GM18508 (cell line): ENCODE results near the gene TK2.

Experiments
- ATAC-seq: cut with Tn5 transposase; IDR thresholded peaks from one replicate; pipeline ENCODE4 v1.9.1; 2021; ENCODE audit warnings: moderate number of reproducible peaks; ENCODE audit not compliant: insufficient read depth, unreplicated experiment

The TK2 gene

GRCh38 chr16:66486773-66487579 is 62.9 kb downstream of the TK2 start:
- ATAC-seq, result no peak

DNA sequence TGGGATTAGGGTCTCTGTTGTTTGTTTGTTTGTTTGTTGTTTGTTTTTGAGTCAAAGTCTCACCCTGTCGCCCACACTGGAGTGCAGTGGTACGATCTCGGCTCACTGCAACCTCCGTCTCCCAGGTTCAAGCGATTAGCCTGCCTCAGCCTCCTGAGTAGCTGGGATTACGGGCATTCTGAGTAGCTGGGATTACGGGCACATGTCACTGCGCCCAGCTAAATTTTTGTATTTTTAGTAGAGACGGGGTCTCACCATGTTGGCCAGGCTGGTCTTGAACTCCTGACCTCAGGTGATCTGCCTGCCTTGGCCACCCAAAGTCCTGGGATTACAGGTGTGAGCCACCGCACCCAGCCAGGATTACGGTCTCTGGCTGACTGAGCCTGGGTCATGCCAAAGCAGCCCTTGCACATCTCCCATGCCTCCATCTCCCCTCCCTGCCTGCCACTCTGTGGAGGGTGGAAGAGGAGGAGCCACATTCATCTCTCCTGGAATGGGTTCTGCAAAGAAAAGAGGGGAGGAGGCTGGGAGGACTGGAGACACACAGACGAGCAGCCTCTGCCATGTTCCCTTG is 63.6 kb downstream of the TK2 start:
- no peak for ATAC-seq

GRCh38 chr16:66485376-66485775 is 64.5 kb downstream of the TK2 start:
- no peak for ATAC-seq

DNA sequence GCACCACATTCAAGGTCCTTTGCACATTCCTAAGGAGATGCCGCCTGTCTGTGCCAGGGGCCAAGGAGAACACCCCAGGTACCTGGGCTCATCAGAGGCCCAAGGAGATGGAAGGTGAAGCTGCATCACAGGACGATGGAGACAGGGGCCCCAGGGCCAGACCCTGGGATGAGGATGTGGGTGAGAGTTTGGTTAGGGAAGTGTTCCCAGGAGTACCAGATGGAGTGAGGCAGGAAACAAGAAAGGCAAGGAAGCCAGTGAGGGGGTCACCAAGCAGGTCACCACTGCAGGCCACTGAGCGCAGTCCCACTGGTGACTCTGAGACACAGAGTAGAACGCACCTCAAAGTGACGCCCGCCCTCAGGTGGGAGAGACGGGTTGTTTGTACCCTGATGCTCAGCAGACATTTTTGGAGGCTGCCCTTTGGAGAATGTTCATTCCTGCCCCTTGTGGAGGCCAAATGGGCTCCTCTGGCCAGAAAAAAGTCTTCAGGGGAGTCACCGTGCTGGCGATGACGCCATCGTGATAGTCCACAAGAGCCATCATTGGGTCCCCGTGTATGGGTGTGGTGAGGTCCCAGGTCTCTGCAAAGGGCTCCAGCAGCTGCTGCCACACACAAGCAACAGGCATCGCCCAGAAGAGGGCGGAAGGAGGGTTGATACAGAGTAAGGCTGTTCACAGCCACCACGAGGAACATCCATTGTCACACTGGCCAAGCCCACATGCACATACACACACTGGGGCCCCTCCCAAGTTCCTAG is 65.3 kb downstream of the TK2 start:
- ATAC-seq, result no peak

DNA sequence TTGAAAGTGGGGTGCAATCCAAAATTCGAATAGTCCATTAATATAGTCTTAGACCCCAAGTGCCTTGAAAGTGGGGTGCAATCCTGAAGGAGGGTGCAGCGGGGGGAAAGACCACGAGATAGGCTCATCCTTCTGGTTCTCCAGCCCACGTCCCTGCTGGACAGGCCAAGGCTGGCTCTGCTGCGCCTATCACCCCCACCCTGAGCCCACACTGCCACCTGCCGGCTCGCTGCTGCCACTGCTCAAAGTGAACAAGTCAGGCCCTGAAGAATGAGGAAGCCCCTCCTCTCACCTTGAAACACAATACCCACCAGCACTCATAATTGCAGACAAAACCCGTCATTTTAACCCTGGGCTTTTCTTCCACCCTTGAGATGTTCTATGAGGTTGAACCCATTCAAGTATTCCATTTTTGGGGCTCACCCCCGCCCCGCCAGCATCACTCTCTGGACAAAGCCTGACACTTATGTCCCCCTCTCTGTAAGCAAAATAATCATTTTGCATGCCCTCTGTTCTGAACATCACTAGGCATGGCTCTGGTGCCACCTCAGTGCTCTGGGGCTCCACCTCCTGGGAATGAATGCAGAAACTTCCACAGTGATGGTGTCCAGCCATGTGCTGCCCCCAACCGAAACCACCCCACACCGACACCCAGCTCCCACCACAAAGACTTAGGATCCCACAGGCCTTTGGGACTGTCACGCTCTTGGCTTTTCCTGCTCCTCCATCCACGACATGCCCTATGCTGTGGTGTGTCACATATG is 66.1 kb downstream of the TK2 start:
- ATAC-seq, result peak; percentile 59

- ATAC-seq, result no peak
Observed at GRCh38 chr16:66481943-66482390, 68.0 kb downstream of the TK2 start.

GRCh38 chr16:66481081-66481942 is 68.6 kb downstream of the TK2 start:
- ATAC-seq, result no peak

DNA sequence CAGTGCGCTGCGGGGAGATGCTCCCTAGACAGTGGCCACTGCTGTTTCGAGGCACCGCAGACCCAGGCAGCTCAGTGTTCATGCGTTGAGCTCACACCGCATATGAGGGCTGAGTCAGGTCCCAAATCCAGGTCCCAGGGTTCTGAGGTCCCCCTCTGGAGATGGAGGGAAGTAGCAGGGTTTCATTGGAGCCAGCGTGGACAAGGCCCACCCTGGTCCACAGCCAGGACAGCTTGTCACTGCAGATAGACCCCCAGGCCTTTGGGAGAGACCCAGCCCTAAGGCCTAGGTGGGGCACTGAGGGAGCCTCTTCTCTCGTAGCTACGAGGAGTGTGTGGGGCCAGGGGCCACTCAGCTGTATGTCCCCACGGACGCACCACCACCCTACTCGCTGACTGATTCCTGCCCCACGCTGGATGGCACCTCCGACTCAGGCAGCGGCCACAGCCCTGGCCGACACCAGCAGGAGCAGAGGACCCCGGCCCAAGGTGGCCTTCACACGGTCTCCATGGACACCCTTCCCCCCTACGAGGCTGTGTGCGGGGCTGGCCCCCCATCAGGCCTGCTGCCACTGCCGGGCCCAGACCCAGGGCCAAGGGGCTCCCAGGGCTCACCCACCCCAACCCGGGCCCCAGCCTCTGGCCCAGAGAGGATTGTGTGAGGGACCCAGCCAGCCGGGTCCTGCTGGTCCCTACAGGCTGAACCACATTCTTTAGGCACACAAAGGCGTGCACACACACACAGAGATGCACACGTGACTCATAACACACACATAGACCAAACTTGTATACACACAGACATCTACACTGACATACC is 69.4 kb downstream of the TK2 start:
- ATAC-seq, result no peak

DNA sequence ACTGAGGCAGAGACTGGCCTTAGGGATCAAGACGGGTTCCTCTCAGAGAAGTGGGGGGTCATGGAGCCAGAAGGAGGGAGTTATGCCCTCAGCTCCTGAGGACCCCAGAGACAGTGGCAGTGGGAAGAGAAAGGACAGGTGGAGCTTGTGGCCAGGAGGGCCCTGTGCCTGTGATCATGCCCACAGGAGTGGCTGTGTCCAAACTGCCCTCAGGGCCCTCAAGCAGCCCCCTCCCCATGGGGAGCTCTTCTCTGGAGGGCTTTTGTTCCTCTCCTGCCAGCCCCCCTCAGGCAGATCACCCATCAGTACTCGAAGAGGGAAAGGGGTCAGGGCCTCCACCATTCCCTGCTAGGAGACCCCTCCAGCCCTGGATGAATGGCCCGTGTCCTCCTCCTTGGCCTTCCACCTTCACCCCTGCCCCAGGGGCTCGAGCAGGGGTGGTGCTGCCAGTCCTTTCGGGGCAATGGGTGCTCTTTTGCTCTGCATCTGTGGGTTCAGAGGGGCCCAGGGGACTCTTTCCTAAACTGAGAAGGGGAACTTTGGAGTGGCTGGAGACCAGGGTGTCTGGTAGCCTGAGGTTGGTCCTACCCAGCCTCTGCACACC is 70.2 kb downstream of the TK2 start:
- no peak for ATAC-seq

GRCh38 chr16:66478733-66479511 is 71.0 kb downstream of the TK2 start:
- no peak for ATAC-seq

DNA sequence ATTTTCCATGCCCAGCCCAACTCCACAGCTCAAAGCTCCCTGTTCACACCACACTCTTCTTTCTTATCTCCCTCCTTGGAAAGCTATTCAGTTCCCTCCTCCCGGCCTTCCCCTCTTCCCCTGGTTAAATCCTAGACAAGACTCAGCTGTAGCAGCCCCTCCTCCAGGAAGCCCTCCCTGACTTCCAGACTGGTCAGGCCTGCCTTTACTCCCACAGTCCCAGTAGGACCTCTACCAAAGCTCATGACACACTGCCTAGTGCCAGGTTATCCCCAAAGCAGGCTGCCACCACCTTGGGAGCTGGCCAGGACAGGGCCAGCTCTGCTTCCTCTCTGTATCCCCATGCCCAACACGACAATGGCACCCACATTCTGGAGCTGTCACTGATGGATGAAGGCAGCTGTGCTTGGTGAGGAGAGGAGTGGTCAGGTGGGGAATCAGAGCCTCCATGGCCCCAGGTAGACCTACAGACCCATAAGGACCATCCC is 72.8 kb downstream of the TK2 start:
- ATAC-seq, result no peak

GRCh38 chr16:66476328-66477027 is 73.4 kb downstream of the TK2 start:
- ATAC-seq, result no peak

DNA sequence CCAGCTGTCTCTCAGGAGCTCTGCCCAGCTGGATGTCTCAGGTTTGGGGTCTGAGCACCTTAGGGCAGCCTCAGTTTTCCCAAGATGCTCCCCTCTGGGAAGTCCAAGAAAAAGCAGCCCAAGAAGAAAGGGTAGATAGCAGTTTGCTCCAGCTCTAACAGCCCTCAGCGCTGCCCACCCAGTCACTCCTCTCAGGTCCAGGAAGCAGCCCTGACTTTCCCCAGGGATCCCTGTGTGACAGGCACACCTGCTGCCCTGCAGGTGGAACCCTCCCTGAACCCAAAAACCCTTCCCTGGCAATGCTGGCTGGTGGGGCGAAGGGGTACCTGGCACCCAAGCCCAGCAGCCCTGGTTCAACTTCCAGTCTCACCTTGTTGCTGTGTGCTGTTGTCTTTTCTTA is 74.7 kb downstream of the TK2 start:
- no peak for ATAC-seq

DNA sequence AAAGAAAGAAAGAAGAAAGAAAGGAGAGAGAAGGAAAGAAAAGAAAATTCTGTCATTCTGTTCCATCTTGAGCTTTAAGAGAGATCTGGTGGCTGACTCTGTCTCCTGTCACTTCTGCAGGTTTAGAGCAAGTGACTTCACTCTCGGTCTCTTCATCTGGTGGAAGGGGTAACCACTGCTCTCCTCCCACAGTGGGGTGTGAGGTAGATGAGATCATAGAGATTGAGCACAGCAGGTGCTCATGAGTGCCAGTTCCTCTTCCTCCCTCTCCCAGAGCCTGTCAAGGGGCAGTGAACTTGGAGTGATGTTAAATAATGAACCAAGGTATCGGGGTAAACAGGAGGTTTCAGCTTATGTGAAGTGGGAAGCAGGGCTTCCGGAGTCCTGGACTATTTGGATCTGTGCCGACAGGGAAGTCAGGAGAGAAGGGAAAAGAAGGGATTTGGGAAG is 75.1 kb downstream of the TK2 start:
- ATAC-seq, result peak; percentile 94

DNA sequence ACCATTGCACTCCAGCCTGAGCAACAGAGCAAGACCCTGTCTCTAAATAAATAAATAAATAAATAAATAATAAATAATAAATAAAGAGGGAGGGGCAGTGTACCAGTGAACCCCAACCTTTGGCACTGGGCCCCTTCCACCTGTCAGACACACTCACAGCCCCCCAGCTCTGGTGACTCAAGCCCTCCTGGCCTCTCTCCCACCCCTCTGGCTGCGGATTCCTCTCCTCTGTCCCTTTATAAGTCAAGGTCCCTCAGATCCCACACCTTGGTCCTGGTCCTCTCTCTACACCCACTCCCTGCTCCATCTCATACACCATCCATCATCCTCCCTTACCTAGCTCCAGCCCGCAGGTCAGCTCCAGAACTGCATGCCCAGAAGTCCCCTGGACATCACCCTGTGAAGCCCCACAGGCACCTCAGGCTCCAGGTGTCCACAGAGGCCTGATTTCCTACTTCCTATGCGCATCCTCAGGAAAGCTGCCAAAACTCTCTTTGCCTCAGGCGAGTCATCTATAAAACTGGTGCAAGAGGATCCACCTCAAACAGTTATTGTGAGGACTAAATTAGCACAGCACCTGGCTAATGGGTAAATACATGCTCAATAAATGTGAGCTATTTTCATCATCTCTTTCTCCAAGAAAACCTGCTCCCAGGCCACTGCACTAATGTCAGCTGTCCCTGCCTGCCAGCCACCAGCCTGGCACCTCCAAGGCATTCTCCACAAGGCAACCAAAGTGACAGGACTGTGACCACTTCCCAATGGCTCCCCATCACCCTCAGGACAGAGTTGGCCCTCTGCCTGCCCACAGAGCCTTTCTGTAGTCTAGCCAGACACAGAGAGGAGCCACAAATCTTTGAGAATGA is 76.0 kb downstream of the TK2 start:
- ATAC-seq, result no peak

- no peak for ATAC-seq
Observed at GRCh38 chr16:66473051-66473571, 76.8 kb downstream of the TK2 start.
